HepG2 (cell line): ENCODE measurements around the gene SFT2D2.

ENCODE experiments used
- ASH2L ChIP-seq: fragments of 300-600, 200-600 bp; sonication (generic); IDR thresholded peaks from 2 replicates; pipeline ENCODE4 v1.7.0; 2017; ENCODE audit warnings: low read depth, mild to moderate bottlenecking, moderate library complexity, mixed read lengths, low read length; ENCODE audit not compliant: insufficient read length
- ZNF138 ChIP-seq: sonication (generic); formaldehyde crosslinking; IDR thresholded peaks from 2 replicates; pipeline ENCODE4 v1.5.0; 2020; ENCODE audit warnings: mild to moderate bottlenecking, low read depth, missing genetic modification reagents

GRCh38 chr1:168235937-168236336 is 10.1 kb downstream of the SFT2D2 start:
- TF ChIP-seq ZNF138 (CRISPR knock-in tag): no peak
- TF ChIP-seq ASH2L: no peak
